ENCODE data around the gene CLTCL1.

CLTCL1 gene

GRCh38 chr22:19195796-19196731 lies 95.5 kb downstream of the CLTCL1 start:
- DNase-seq (ENCODE audit: low spot score): no peak

- DNase-seq (ENCODE audit: low spot score): no peak
Measured at GRCh38 chr22:19194766-19195536, 96.6 kb downstream of the CLTCL1 start.

GRCh38 chr22:19193879-19194278 lies 97.6 kb downstream of the CLTCL1 start:
- DNase-seq (ENCODE audit: low spot score): no peak

GRCh38 chr22:19187716-19188563 lies 103.6 kb downstream of the CLTCL1 start:
- DNase-seq (ENCODE audit: low spot score): no peak

GRCh38 chr22:19184276-19184997 lies 107.1 kb downstream of the CLTCL1 start:
- DNase-seq (ENCODE audit: low spot score): no peak

- no peak for DNase-seq (ENCODE audit: low spot score)
Measured at GRCh38 chr22:19183216-19183615, 108.3 kb downstream of the CLTCL1 start.

GRCh38 chr22:19182472-19183157 lies 108.9 kb downstream of the CLTCL1 start:
- DNase-seq (ENCODE audit: low spot score): no peak

- no peak for DNase-seq (ENCODE audit: low spot score)
Measured at GRCh38 chr22:19181786-19182471, 109.6 kb downstream of the CLTCL1 start.

GRCh38 chr22:19180740-19181410 lies 110.6 kb downstream of the CLTCL1 start:
- no peak for DNase-seq (ENCODE audit: low spot score)

GRCh38 chr22:19180234-19180633 lies 111.3 kb downstream of the CLTCL1 start:
- DNase-seq (ENCODE audit: low spot score): no peak

- DNase-seq (ENCODE audit: low spot score): peak; percentile 86
Measured at GRCh38 chr22:19179497-19180048, 111.9 kb downstream of the CLTCL1 start.

GRCh38 chr22:19178657-19179496 lies 112.6 kb downstream of the CLTCL1 start, which contains the start of gene SLC25A1:
Gene SLC25A1, minus strand, starts transcription at chr22:19178736. Its CDS starts 63 bp downstream, at chr22:19178673.
- DNase-seq (ENCODE audit: low spot score): peak; percentile 91

- DNase-seq (ENCODE audit: low spot score): peak; percentile 63
Measured at GRCh38 chr22:19178065-19178656, 113.4 kb downstream of the CLTCL1 start.

GRCh38 chr22:19177164-19178064 lies 114.1 kb downstream of the CLTCL1 start:
- DNase-seq (ENCODE audit: low spot score): no peak

- DNase-seq (ENCODE audit: low spot score): no peak
Measured at GRCh38 chr22:19176732-19177131, 114.8 kb downstream of the CLTCL1 start.

- no peak for DNase-seq (ENCODE audit: low spot score)
Measured at GRCh38 chr22:19176175-19176643, 115.3 kb downstream of the CLTCL1 start.
